HG02973 (cell line): ENCODE results near the gene CCL7.
"Not testable (repeated sequence)": the region's sequence is repeated elsewhere in the genome, so short reads cannot be mapped to it uniquely, and the experiment has no call there.

Experiments used
- ATAC-seq: cut with Tn5 transposase; IDR thresholded peaks from one replicate; pipeline ENCODE4 v1.9.1; 2021; ENCODE audit warnings: moderate library complexity; ENCODE audit not compliant: unreplicated experiment

The CCL7 gene

GRCh38 chr17:34269969-34270368 is at the start of gene CCL7:
TSS of gene CCL7 (plus strand) at chr17:34270221. CDS start at chr17:34270291, 70 bp downstream.
- no peak for ATAC-seq

- ATAC-seq, result no peak
These were observed 49.1 kb upstream of the CCL7 start for GRCh38 chr17:34220752-34221395.

- ATAC-seq, result no peak
These were observed 48.6 kb upstream of the CCL7 start for GRCh38 chr17:34221411-34221810.

GRCh38 chr17:34222722-34223497 is 47.1 kb upstream of the CCL7 start:
- ATAC-seq, result no peak

GRCh38 chr17:34225046-34225445 is 45.0 kb upstream of the CCL7 start:
- ATAC-seq, result no peak

DNA sequence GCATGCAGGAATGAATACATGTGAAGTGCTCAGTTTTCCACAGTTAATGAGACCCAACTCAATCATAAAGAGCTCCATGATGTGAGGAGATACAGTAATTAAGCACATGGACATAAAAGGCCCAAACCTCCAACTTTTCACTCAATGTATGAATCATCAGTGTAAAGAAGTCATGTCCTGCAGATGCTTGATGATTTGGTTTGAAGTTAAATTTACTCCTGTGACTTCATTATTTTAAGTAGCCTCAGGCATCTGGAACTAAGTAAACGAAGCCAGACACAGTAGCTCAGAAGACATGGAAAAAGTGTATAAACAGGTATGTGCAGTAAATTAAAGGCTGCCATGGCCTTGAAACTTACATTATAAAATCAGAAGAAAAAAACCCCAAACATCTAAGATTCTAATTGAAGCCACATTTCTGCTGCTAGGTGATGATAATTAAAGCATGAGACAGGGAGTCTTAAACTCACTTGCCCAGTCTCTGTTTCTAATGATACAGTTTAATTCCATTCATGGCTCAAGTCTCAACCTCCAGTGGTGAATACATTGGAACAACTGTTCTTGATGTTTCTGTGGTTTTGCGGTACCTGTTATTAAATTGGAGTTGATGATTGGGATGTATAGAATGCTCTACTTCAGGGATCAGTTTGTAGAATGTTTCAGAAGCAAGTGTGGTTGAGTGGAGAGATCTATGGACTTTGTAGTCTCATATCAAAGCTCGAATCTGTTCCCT is 43.8 kb upstream of the CCL7 start:
- ATAC-seq, result no peak

- ATAC-seq, result no peak
These were observed 43.3 kb upstream of the CCL7 start for GRCh38 chr17:34226744-34227034.

- ATAC-seq, result not testable (repeated sequence)
These were observed 42.7 kb upstream of the CCL7 start for GRCh38 chr17:34227293-34227692.

GRCh38 chr17:34227707-34228106 is 42.3 kb upstream of the CCL7 start:
- no peak for ATAC-seq

DNA sequence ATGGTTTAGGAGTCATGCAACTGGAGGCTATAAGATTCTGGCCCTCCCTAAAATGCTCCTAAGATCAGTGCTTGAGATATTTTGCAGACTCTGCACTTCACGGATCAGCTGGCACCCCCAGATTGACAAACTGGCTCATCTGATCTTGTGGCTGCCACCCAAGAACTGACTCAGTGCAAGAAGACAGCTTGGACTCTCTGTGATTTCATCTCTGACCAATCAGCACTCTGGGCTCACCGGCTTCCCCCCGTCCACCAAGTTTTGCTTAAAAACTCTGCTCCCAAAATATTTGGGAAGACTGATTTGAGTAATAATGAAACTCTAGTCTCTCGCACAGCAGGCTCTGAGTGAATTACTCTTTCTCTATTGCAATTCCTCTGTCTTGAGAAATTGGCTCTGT is 41.2 kb upstream of the CCL7 start:
- no peak for ATAC-seq

- no peak for ATAC-seq
These were observed 39.7 kb upstream of the CCL7 start for GRCh38 chr17:34230342-34230741.

- no peak for ATAC-seq
These were observed 35.4 kb upstream of the CCL7 start for GRCh38 chr17:34234616-34235015.

DNA sequence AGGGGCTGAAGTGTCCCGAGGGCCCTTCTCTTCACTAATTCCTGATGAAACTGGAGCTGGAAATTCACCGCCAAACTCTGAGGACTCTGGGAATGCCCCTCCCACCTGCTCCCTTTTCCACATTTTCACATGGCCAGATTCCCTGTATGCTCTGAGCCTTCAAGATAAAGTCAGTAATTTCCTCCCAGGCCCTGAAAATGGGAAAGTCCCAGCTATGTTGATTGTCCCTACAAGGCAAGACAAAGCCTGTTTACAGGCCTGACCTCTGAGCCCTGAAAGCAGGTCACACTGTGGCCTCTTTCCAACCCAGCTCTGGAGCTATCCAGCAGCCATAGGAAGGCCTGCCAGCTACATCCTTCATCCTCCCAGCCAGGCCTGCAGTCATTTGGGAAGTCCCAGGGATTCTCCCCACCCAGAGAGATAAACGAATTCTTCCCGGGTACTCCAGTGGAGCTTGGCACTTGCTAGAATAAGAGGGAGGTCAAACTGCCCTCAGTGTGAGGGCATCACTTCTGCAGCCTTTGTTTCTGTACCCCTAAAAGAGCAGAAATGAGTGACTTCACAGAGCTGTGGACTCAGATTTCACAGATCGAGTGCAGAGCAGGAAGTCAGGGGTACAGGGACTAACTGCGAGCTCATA is 34.5 kb upstream of the CCL7 start:
- no peak for ATAC-seq

DNA sequence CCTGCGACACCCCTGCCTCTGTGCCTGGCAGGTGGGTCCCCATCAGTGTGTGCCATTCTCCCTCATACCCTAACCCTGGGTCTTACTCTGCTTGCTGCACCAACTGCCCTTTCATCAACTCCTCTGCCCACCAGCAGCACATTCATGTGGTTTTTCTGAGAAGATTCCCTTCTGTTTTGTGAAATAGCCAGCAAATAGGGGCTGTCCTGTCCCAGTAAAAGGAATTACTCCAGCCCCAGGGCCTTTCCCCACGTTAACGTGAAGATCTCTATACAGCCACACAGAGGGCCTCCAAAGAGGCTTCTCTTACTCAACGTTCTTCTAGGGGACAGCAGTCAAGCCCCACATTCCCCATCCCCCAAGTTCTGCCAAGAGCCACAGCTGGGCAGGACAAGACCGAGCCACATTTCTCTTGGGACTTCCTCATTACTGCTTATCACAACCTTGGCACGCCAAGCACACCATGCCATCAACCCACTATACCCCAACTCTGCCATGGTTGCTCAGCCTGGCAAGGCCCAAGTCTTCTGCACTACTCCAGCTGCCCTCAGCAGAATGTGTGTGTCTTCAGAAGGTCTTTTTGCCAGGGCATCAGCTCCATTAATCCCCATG is 33.6 kb upstream of the CCL7 start:
- ATAC-seq, result no peak

- ATAC-seq, result no peak
These were observed 32.6 kb upstream of the CCL7 start for GRCh38 chr17:34237458-34237857.

DNA sequence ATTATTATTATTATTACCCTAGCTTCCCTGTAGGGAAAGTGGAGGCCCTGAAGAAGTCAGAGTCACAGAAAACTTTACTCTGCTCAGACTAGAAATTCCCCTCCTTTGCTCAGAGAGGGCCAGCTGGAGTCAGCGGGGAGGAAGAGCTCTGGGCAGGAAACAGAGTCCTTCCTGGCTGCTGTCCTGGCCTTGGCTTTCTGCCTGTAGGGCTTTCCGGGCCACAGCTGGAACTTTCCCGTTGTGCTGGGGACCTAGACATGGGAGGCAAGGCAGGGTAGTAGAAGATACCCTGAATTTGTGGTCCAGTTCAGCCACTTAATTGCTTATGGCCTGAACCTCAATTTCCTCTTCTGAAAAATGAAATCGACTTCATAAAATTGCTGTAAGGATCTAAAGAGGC is 29.0 kb upstream of the CCL7 start:
- no peak for ATAC-seq

DNA sequence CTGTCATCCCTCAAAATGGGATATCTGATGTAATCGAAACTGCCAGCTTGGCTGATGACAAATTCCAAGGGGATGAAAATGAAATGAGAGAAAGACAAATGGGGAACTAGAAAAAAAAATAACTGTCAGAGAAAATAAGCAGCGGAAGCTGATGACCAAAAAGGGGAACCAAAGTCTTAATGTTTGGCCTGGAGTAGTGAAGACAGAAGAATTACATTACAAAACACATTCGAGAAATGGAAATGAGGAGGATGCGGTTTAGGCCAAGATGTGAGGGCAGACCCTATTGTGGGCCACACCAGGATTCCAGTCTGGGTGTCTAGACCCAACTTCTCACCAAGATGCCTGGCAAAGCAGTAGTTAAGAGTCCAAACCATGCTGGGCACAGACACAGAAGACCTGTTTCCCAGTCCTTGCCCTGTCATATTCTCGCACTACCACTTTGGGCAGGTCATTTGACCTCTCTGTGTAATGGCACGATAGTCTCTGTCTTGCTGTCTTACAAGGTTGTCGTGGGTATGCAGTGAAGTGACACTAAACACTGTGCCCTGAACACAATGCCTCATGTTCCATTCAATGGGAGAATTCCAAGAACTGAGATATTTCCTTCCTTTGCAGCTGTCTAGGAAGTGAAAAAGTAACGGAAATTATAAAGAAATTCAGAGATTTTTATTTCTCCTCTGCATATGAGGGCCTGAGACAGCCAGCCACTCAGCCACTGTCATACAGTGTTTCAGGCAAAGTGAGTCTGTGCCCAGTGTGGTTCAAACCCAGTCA is 27.2 kb upstream of the CCL7 start:
- no peak for ATAC-seq

GRCh38 chr17:34243364-34244320 is 26.4 kb upstream of the CCL7 start:
- ATAC-seq, result no peak

GRCh38 chr17:34245351-34245905 is 24.6 kb upstream of the CCL7 start:
- ATAC-seq, result no peak
